ENCODE results near the gene PARD3B. TPM values are rescaled to one million over a fixed set of nuclear protein-coding genes. Genes with fewer than 3 reads are reported as not detected.

Gene PARD3B
- total and polyA plus RNA-seq, 10 of the 15 experiments (the other 5 are each of a cell fraction or from before 2014, with no cell fraction given) = 0.01 to 0.54 (median 0.07) TPM; not detected in 7

- H3K27me3 ChIP-seq (replicated peaks in 1 of 2; ENCODE audit: control insufficient read depth in 2 of 2, insufficient read depth in 2 of 2, low read length in 1 of 2) = no peaks in the 10 kb centered on the region
- ChIA-PET RAD21 (ENCODE audit: unreplicated experiment) (no interaction called here), POLR2A (no interaction called here), CTCF (no interaction called here), SMC1A (ENCODE audit: uncharacterized antibody, unreplicated experiment) (interaction anchor here (1.4 kb wide), 1 partner anchor 9 kb away, joined by 5 read pairs; no protein-coding TSS in a partner anchor)
- H2AFZ ChIP-seq (ENCODE audit: control insufficient read depth, low read depth, low read length) = no peak overlapping the region
- H3K4me2 ChIP-seq (ENCODE audit: control insufficient read depth, insufficient read depth) = no peak overlapping the region
- H3K4me1 ChIP-seq (ENCODE audit: control insufficient read depth, insufficient read depth, low read length) = no peaks in the 10 kb centered on the region
- intact Hi-C loops (cut with micrococcal nuclease; ENCODE audit: unreplicated experiment) (no loop called here), in situ Hi-C loops (cut with MboI) (no loop called here)
- ATAC-seq (no peak), DNase-seq (ENCODE audit: low read depth, low spot score) (no peak), FAIRE-seq (no peak)
- BruUV-seq (replicated peaks) = no TSS peak
- H3K9ac ChIP-seq (ENCODE audit: control insufficient read depth, insufficient read depth, low read length) = no peak overlapping the region
- 0% methylated on average over 1 of the region's 1 CpG for WGBS (ENCODE audit: insufficient coverage, insufficient replicate concordance, low lambda C conversion rate, missing lambda C conversion rate)
- no peaks in the 10 kb centered on the region for H3K9me3 ChIP-seq (replicated peaks; ENCODE audit: control insufficient read depth, insufficient read depth, low read length)
- H3K27ac ChIP-seq (ENCODE audit: control insufficient read depth, insufficient read depth) = no peak overlapping the region
- H3K36me3 ChIP-seq (ENCODE audit: control insufficient read depth in 2 of 2, insufficient read depth in 2 of 2, low read length in 1 of 2) = no peaks in the 10 kb centered on the region
- no peak overlapping the region for H3K4me3 ChIP-seq
- no peaks in the 10 kb centered on the region for H4K20me1 ChIP-seq (ENCODE audit: control insufficient read depth, insufficient read depth)
- no peak for TF ChIP-seq KAT2A (conservative IDR thresholded peaks at IDR 0.05; ENCODE audit: control insufficient read depth, low read depth, low read length)
- TF ChIP-seq GABPA (IDR thresholded peaks at IDR 0.05; ENCODE audit: low read depth) = no peak
- no peak for TF ChIP-seq ZNF687 (IDR thresholded peaks at IDR 0.05)
- no peak for TF ChIP-seq ZBED1 (IDR thresholded peaks at IDR 0.05; ENCODE audit: borderline replicate concordance)
- no peak for TF ChIP-seq IKZF1 (conservative IDR thresholded peaks at IDR 0.05)
- TF ChIP-seq RB1 (IDR thresholded peaks at IDR 0.05; ENCODE audit: borderline replicate concordance) = no peak
- TF ChIP-seq ZNF24 (IDR thresholded peaks at IDR 0.05) = no peak
- no peak for TF ChIP-seq JUNB (IDR thresholded peaks at IDR 0.05)
- TF ChIP-seq BCL11A (IDR thresholded peaks at IDR 0.05; ENCODE audit: low read depth, low read length) = no peak
- no peaks in the 10 kb centered on the region for H3K79me2 ChIP-seq (ENCODE audit: control insufficient read depth, insufficient read depth, low read length)
Measured at GRCh38 chr2:205069928-205070327, 524.7 kb downstream of the PARD3B start.
